Measurements from ENCODE around the gene PHYKPL.

The PHYKPL gene

GRCh38 chr5:178194026-178194425 lies 38.6 kb downstream of the PHYKPL start:
- DNase-seq (ENCODE audit: low read depth) = no peak
- TF ChIP-seq CTCF (IDR thresholded peaks at IDR 0.05; ENCODE audit: control insufficient read depth, extremely low read depth, insufficient read depth) = no peak

DNA sequence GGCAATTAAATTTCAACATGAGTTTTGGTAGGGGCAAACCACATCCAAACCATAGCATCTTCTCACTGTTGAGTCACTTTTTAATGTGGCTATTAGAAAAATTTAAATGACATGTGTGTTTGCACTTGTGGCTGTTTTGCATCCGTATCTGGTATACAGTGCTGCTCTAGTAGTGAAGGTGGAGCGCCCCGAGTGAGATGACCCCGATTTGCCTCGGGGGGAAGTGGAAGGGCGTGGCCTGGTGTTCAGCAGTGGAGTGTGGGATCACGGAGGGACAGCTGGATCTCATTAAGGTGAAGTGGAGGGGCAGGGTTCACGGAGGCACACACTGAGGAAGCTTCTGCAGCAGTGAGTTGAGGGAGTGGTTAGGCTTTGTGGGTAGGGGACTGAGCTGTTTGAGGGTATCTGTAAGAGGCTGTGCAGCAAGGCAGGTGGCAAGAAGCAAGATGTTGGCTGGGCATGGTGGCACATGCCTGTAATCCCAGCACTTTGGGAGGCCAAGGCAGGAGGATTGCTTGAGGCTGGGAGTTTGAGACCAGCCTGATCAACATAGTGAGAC lies 39.3 kb downstream of the PHYKPL start:
- no peak for DNase-seq (ENCODE audit: low read depth)
- no peak for TF ChIP-seq CTCF (IDR thresholded peaks at IDR 0.05; ENCODE audit: control insufficient read depth, extremely low read depth, insufficient read depth)
- no peak overlapping the region for H3K4me3 ChIP-seq (ENCODE audit: low read depth, low read length)

More at GRCh38 chr5:178194026-178194425, 38.6 kb downstream of the PHYKPL start:
- no peak overlapping the region for H3K4me3 ChIP-seq (ENCODE audit: low read depth, low read length)

DNA sequence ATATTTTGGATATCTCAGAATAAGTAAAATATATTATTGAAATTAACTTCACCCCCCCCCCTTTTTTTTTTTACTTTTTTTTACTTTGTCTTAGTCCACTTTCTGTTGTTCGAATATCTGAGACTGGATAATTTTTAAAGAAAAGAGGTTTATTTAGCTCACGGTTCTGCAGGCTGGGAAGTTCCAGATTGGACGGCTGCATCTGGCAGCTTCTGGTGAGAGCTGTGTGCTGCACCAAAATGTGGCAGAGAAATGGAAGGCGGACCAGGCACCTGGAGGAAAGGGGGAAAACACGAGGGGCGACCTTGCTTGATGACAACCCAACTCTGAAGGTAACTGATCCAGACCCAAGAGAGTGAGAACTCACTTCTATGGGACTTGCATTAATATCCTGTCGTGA lies 39.8 kb downstream of the PHYKPL start:
- no peak for TF ChIP-seq CTCF (IDR thresholded peaks at IDR 0.05; ENCODE audit: control insufficient read depth, extremely low read depth, insufficient read depth)
- DNase-seq (ENCODE audit: low read depth) = no peak
- no peak overlapping the region for H3K4me3 ChIP-seq (ENCODE audit: low read depth, low read length)

DNA sequence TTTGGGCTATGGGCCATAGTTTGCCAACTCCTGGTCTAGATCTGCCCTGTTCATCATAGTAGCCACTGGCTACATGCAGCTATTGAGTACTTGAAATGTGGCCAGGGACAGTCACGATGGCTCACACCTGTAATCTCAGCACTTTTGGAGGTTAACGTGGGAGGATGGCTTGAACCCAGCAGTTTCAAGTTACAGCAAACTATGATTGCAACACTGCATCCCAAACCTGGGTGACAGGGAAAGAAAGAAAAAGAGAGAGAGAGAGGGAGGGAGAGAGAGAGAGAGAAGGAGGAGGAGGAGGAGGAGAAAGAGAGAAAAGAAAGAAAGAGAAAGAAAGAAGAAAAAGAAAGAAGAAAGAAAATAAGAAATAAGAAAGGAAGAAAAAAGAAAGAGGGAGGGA lies 40.4 kb downstream of the PHYKPL start:
- H3K4me3 ChIP-seq (ENCODE audit: low read depth, low read length) = no peak overlapping the region
- peak; percentile 90 for DNase-seq (ENCODE audit: low read depth)
- TF ChIP-seq CTCF (IDR thresholded peaks at IDR 0.05; ENCODE audit: control insufficient read depth, extremely low read depth, insufficient read depth) = no peak

DNA sequence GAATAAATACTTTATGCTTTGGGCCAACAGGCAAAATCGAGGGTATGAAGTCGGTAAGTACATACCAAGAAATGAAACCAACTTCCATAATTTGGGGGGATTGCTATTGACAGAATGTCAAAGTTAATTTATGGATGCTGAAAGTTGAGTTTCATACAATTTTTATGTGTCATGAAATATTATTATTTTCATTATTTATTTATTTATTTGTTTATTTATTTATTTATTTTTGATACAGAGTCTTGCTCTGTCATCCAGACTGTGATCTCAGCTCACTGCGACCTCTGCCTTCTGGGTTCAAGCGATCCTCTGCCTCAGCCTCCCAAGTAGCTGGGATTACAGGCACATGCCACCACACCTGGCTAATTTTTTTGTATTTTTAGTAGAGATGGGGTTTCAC lies 40.9 kb downstream of the PHYKPL start:
- no peak overlapping the region for H3K4me3 ChIP-seq (ENCODE audit: low read depth, low read length)
- no peak for TF ChIP-seq CTCF (IDR thresholded peaks at IDR 0.05; ENCODE audit: control insufficient read depth, extremely low read depth, insufficient read depth)
- no peak for DNase-seq (ENCODE audit: low read depth)

- no peak for TF ChIP-seq CTCF (IDR thresholded peaks at IDR 0.05; ENCODE audit: control insufficient read depth, extremely low read depth, insufficient read depth)
- DNase-seq (ENCODE audit: low read depth) = no peak
- no peak overlapping the region for H3K4me3 ChIP-seq (ENCODE audit: low read depth, low read length)
Observed at GRCh38 chr5:178189433-178189832, 43.2 kb downstream of the PHYKPL start.

DNA sequence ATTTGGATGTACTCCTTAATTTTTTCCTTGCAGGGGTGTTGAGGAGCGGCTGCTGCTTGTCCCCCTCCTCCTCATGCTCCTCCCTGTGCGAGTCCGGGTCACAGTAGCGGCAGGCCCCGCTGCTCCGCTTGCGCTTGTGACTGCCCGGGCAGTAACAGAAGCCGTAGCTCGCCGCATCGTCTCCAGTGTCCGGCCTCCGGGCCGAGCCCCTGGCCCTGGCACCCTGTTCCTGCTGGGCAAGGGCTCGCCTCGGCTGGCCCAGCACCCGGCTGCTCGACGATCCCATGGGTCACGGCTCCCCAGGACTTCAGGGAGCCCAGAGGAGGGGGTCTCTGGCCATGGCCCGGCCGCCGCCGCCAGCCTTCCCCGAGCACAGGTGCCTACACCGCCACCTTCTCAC lies 45.6 kb downstream of the PHYKPL start, which contains the start of gene GMCL2:
GMCL2 (minus strand) TSS at position 358 of the 400 bp plus-strand sequence; CDS start at position 286, 72 bp downstream.
- no peak within 1 kb of the TSS for H3K4me3 ChIP-seq (ENCODE audit: low read depth, low read length)
- TF ChIP-seq CTCF (IDR thresholded peaks at IDR 0.05; ENCODE audit: control insufficient read depth, extremely low read depth, insufficient read depth) = no peak
- DNase-seq (ENCODE audit: low read depth) = no peak
